Gastrocnemius medialis (tissue), 4 donors: ENCODE measurements around the gene CDH4. TPM values are rescaled to one million over a fixed set of nuclear protein-coding genes. Genes with fewer than 3 reads are reported as not detected.

Experiments
- ATAC-seq, 2 donors: fragments of 150-250 bp; one replicate each; pipeline ENCODE4 v1.9.1; 2016
- DNase-seq, 2 donors: peaks; one replicate each; pipeline ENCODE4 v3.0.0-alpha.2; 2019
- H3K27ac ChIP-seq, 4 donors: fragments of 200-600 bp; sonication (generic); 1 replicate in 1 of 4; 2 replicates in 3 of 4; pipeline ENCODE4 v1.5.1; 2016 to 2018; ENCODE audit warnings: mild to moderate bottlenecking in 2 of 4, moderate library complexity in 1 of 4
- H3K27me3 ChIP-seq, 3 donors: fragments of 200-600 bp; sonication (generic) in 2 of 3; 1 replicate in 1 of 3; 2 replicates in 2 of 3; pipeline versions ENCODE4 v1.5.1 to v1.6.0; 2016 to 2019; ENCODE audit warnings: mild to moderate bottlenecking in 1 of 3, moderate library complexity in 1 of 3
- H3K36me3 ChIP-seq, 2 donors: fragments of 200-600 bp; sonication (generic) in 1 of 2; one replicate each; pipeline ENCODE4 v1.5.1; 2017 to 2018
- H3K4me1 ChIP-seq, 2 donors: fragments of 200-600 bp; sonication (generic) in 1 of 2; one replicate each; pipeline ENCODE4 v1.5.1; 2016 to 2017; ENCODE audit warnings: mild to moderate bottlenecking in 2 of 2
- H3K4me3 ChIP-seq, 4 donors: fragments of 200-600 bp; sonication (generic) in 3 of 4; 1 replicate in 1 of 4; 2 replicates in 3 of 4; pipeline ENCODE4 v1.5.1; 2016 to 2019; ENCODE audit warnings: mild to moderate bottlenecking in 2 of 4
- H3K9me3 ChIP-seq, 3 donors: fragments of 200-600 bp; sonication (generic) in 2 of 3; 1 replicate in 1 of 3; 2 replicates in 2 of 3; pipeline ENCODE4 v1.5.1; 2016 to 2019
- CTCF ChIP-seq, 5 experiments: fragments of 450-650 bp in 3 of 5; fragments of 200-600 bp in 2 of 5; sonication (generic) in 2 of 5; IDR thresholded peaks in 4 of 5; conservative IDR thresholded peaks in 1 of 5; 1 replicate in 4 of 5; 2 replicates in 1 of 5; pipeline ENCODE4 v1.5.1; 2016 to 2019; ENCODE audit warnings: antibody characterized with exemption in 5 of 5, mild to moderate bottlenecking in 3 of 5, moderate library complexity in 3 of 5
- POLR2A ChIP-seq, 2 donors: fragments of 450-650 bp; IDR thresholded peaks; one replicate each; pipeline ENCODE4 v1.6.1; 2017; ENCODE audit warnings: antibody characterized with exemption in 2 of 2, mild to moderate bottlenecking in 2 of 2, moderate library complexity in 2 of 2
- in situ Hi-C, 4 donors: fragments of 200-750 bp; cut with MboI; loops; one replicate each; pipeline versions ENCODE4 v1.15.0 to v1.8.0; 2017; ENCODE audit warnings: low sequenced_read_pairs in 4 of 4
- intact Hi-C: fragments of 100-400 bp; cut with DNase I; formaldehyde crosslinking; loops from one replicate; pipeline ENCODE4 v1.15.1; 2023; ENCODE audit warnings: low total_unique reads
- total RNA-seq, 4 donors: library from RNA; depleted of rRNA; stranded (reverse); fragments of >200 nt; gene quantifications; one replicate each; pipeline versions ENCODE4 v1.1.0 to v1.2.3, GENCODE V29; 2016

CDH4 gene
- total RNA-seq, 4 donors from 2014 or later, result 0.38 to 1.2 (median 0.86) TPM

- intact Hi-C loops, result no loop called here
- Histone ChIP-seq H3K4me1 (no peaks in the 10 kb centered on the region), H3K27ac (no peak overlapping the region), H3K9me3 (no peaks in the 10 kb centered on the region), H3K4me3 (no peak overlapping the region), H3K27me3 (no peaks in the 10 kb centered on the region), H3K36me3 (no peaks in the 10 kb centered on the region)
- TF ChIP-seq CTCF (IDR thresholded peaks at IDR 0.05 in 4 of 5, conservative IDR thresholded peaks at IDR 0.05 in 1 of 5) (no peak), POLR2A (IDR thresholded peaks at IDR 0.05) (no peak)
- DNase-seq (no peak), ATAC-seq (no peak)
- in situ Hi-C loops, result no loop called here
Observed at GRCh38 chr20:61493798-61494305, 241.8 kb downstream of the CDH4 start.

- no peaks in the 10 kb centered on the region for H3K27me3 ChIP-seq
- in situ Hi-C loops, result no loop called here
- intact Hi-C loops, result no loop called here
- H3K4me3 ChIP-seq, result no peak overlapping the region
- no peak overlapping the region for H3K27ac ChIP-seq
- no peaks in the 10 kb centered on the region for H3K9me3 ChIP-seq
- no peaks in the 10 kb centered on the region for H3K36me3 ChIP-seq
- TF ChIP-seq CTCF (IDR thresholded peaks at IDR 0.05 in 4 of 5, conservative IDR thresholded peaks at IDR 0.05 in 1 of 5) (no peak), POLR2A (IDR thresholded peaks at IDR 0.05) (no peak)
- DNase-seq (no peak), ATAC-seq (no peak)
- H3K4me1 ChIP-seq, result no peaks in the 10 kb centered on the region
Observed at GRCh38 chr20:61494763-61495575, 242.9 kb downstream of the CDH4 start.

- intact Hi-C loops, result no loop called here
- no peak overlapping the region for H3K27ac ChIP-seq
Observed at GRCh38 chr20:61497029-61497627, 245.1 kb downstream of the CDH4 start.

GRCh38 chr20:61499859-61500554 lies 247.9 kb downstream of the CDH4 start:
- no peaks in the 10 kb centered on the region for H3K36me3 ChIP-seq
- TF ChIP-seq POLR2A (IDR thresholded peaks at IDR 0.05) (no peak), CTCF (IDR thresholded peaks at IDR 0.05 in 4 of 5, conservative IDR thresholded peaks at IDR 0.05 in 1 of 5) (no peak)
- in situ Hi-C loops (no loop called here), intact Hi-C loops (no loop called here)
- no peak for ATAC-seq
- no peaks in the 10 kb centered on the region for H3K4me1 ChIP-seq
- no peak overlapping the region for H3K27ac ChIP-seq
- DNase-seq, result no peak
- no peaks in the 10 kb centered on the region for H3K27me3 ChIP-seq
- H3K9me3 ChIP-seq, result no peaks in the 10 kb centered on the region
- H3K4me3 ChIP-seq, result no peak overlapping the region

More at GRCh38 chr20:61497029-61497627, 245.1 kb downstream of the CDH4 start:
- H3K4me1 ChIP-seq, result no peaks in the 10 kb centered on the region
- no peak for TF ChIP-seq POLR2A (IDR thresholded peaks at IDR 0.05)
- no peak for TF ChIP-seq CTCF (IDR thresholded peaks at IDR 0.05 in 4 of 5, conservative IDR thresholded peaks at IDR 0.05 in 1 of 5)
- no peaks in the 10 kb centered on the region for H3K36me3 ChIP-seq
- ATAC-seq (no peak), DNase-seq (no peak)
- in situ Hi-C loops, result no loop called here
- no peak overlapping the region for H3K4me3 ChIP-seq
- H3K9me3 ChIP-seq, result no peaks in the 10 kb centered on the region
- no peaks in the 10 kb centered on the region for H3K27me3 ChIP-seq
